A549 (cell line): ENCODE data around the gene LBHD1.

Experiments
- BHLHE40 ChIP-seq: IDR thresholded peaks from 2 replicates; pipeline ENCODE4 v1.6.1; 2012; ENCODE audit warnings: low read depth, low read length, inconsistent platforms
- CHD4 ChIP-seq: fragments of 200-600 bp; sonication (generic); IDR thresholded peaks from 2 replicates; pipeline ENCODE4 v1.6.1; 2016; ENCODE audit warnings: antibody characterized with exemption, mild to moderate bottlenecking, borderline replicate concordance
- EHMT2 ChIP-seq: fragments of 200-600 bp; sonication (generic); IDR thresholded peaks from 2 replicates; pipeline ENCODE4 v1.6.1; 2016; ENCODE audit warnings: antibody characterized with exemption, low read depth, mild to moderate bottlenecking, moderate library complexity
- EP300 ChIP-seq, 2 experiments: fragments of >200 bp; sonication (Bioruptor Twin); formaldehyde crosslinking; IDR thresholded peaks; 2 replicates in 1 of 2; 3 replicates in 1 of 2; pipeline ENCODE4 v1.6.1; 2016 to 2017
- ESRRA ChIP-seq: fragments of 150-350 bp; IDR thresholded peaks from 2 replicates; pipeline ENCODE4 v1.6.1; 2014; ENCODE audit warnings: mild to moderate bottlenecking, low read length, borderline replicate concordance
- HDAC2 ChIP-seq: fragments of 200-600 bp; sonication (generic); IDR thresholded peaks from 2 replicates; pipeline ENCODE4 v1.6.1; 2016
- JUN ChIP-seq, 2 experiments: fragments of >200 bp; sonication (Bioruptor Twin); formaldehyde crosslinking; IDR thresholded peaks; 2 replicates in 1 of 2; 3 replicates in 1 of 2; pipeline ENCODE4 v1.6.1; 2016 to 2017
- RAD21 ChIP-seq, 2 experiments: fragments of >200 bp in 1 of 2; sonication (Bioruptor Twin) in 1 of 2; formaldehyde crosslinking in 1 of 2; IDR thresholded peaks in 1 of 2; conservative IDR thresholded peaks in 1 of 2; 2 replicates in 1 of 2; 3 replicates in 1 of 2; pipeline ENCODE4 v1.6.1; 2012 to 2018; ENCODE audit warnings: inconsistent platforms in 1 of 2
- RCOR1 ChIP-seq: fragments of 150-350 bp; IDR thresholded peaks from 2 replicates; pipeline ENCODE4 v1.6.1; 2014; ENCODE audit warnings: antibody characterized with exemption, low read length, low read depth
- REST ChIP-seq: fragments of 200-600 bp; sonication (generic); IDR thresholded peaks from 2 replicates; pipeline ENCODE4 v1.6.1; 2016; ENCODE audit warnings: antibody characterized with exemption, mild to moderate bottlenecking, moderate library complexity
- TF ChIP-seq, protein P1 (sequence below): fragments of >200 bp; sonication (Bioruptor Twin); formaldehyde crosslinking; IDR thresholded peaks from 3 replicates; pipeline ENCODE4 v1.5.1; 2016

GRCh38 chr11:62688491-62688890 is 16.4 kb upstream of the LBHD1 start:
- TF ChIP-seq RAD21 (conservative IDR thresholded peaks at IDR 0.05 in 1 of 2, IDR thresholded peaks at IDR 0.05 in 1 of 2) (no peak), RCOR1 (no peak), REST (no peak), EHMT2 (no peak), HDAC2 (no peak), CHD4 (no peak), JUN (IDR thresholded peaks at IDR 0.05) (no peak), BHLHE40 (no peak), EP300 (IDR thresholded peaks at IDR 0.05) (no peak), ESRRA (no peak)
- TF ChIP-seq, protein P1, sequence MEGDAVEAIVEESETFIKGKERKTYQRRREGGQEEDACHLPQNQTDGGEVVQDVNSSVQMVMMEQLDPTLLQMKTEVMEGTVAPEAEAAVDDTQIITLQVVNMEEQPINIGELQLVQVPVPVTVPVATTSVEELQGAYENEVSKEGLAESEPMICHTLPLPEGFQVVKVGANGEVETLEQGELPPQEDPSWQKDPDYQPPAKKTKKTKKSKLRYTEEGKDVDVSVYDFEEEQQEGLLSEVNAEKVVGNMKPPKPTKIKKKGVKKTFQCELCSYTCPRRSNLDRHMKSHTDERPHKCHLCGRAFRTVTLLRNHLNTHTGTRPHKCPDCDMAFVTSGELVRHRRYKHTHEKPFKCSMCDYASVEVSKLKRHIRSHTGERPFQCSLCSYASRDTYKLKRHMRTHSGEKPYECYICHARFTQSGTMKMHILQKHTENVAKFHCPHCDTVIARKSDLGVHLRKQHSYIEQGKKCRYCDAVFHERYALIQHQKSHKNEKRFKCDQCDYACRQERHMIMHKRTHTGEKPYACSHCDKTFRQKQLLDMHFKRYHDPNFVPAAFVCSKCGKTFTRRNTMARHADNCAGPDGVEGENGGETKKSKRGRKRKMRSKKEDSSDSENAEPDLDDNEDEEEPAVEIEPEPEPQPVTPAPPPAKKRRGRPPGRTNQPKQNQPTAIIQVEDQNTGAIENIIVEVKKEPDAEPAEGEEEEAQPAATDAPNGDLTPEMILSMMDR, result no peak
